Body of pancreas (tissue), 4 donors: ENCODE results near the gene PLPPR4.

Experiments
- CTCF ChIP-seq, 7 experiments: fragments of 450-650 bp in 4 of 7; fragments of 200-600 bp in 3 of 7; sonication (generic) in 3 of 7; IDR thresholded peaks; one replicate each; pipeline ENCODE4 v1.5.1; 2016 to 2019; ENCODE audit warnings: antibody characterized with exemption in 7 of 7
- POLR2A ChIP-seq, 3 donors: fragments of 450-650 bp; IDR thresholded peaks; one replicate each; pipeline ENCODE4 v1.6.1; 2016; ENCODE audit warnings: antibody characterized with exemption in 3 of 3, mild to moderate bottlenecking in 2 of 3

GRCh38 chr1:99233446-99233845, 30.8 kb upstream of the PLPPR4 start:
- TF ChIP-seq POLR2A (IDR thresholded peaks at IDR 0.05) (no peak), CTCF (IDR thresholded peaks at IDR 0.05) (no peak)
